Measurements from ENCODE around the gene OR10J5.

DNA sequence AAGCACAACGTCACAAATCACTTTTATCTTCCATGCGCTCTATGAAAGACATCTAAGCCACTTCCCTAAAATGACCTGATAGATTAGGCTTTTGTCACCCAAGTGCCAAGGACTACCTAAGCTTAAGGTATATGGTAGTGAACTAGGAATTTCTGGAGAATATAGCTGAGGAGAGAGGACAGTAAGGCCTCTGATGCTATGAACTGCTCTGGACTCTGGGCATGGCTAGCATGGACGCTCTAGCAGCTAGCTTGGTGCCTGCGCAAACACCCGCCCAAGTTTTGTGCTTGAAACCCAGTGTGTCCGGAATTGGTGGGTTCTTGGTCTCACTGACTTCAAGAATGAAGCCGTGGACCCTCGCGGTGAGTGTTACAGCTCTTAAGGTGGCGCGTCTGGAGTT, 42.5 kb downstream of the OR10J5 start:
- no peak for TF ChIP-seq POLR2A (IDR thresholded peaks at IDR 0.05)
- TF ChIP-seq CTCF (IDR thresholded peaks at IDR 0.05): no peak

Data from tibial nerve (tissue), 3 donors.